ENCODE results near the gene CABS1.

CABS1 gene

GRCh38 chr4:70334681-70335080 is at the start of gene CABS1:
CABS1 (plus strand) TSS chr4:70334981; CDS start chr4:70335040, 59 bp downstream.
- no peak for TF ChIP-seq CTCF (IDR thresholded peaks at IDR 0.05; ENCODE audit: control insufficient read depth, extremely low read depth, insufficient read depth)
- H3K4me3 ChIP-seq (ENCODE audit: low read depth, low read length), result no peak within 1 kb of the TSS
- DNase-seq (ENCODE audit: low read depth), result no peak

- TF ChIP-seq CTCF (IDR thresholded peaks at IDR 0.05; ENCODE audit: control insufficient read depth, extremely low read depth, insufficient read depth), result no peak
- DNase-seq (ENCODE audit: low read depth), result no peak
- no peak overlapping the region for H3K4me3 ChIP-seq (ENCODE audit: low read depth, low read length)
Measured at GRCh38 chr4:70288651-70289050, 46.1 kb upstream of the CABS1 start.

GRCh38 chr4:70291341-70291740 is 43.4 kb upstream of the CABS1 start:
- no peak for TF ChIP-seq CTCF (IDR thresholded peaks at IDR 0.05; ENCODE audit: control insufficient read depth, extremely low read depth, insufficient read depth)
- DNase-seq (ENCODE audit: low read depth), result no peak
- no peak overlapping the region for H3K4me3 ChIP-seq (ENCODE audit: low read depth, low read length)

- no peak overlapping the region for H3K4me3 ChIP-seq (ENCODE audit: low read depth, low read length)
- TF ChIP-seq CTCF (IDR thresholded peaks at IDR 0.05; ENCODE audit: control insufficient read depth, extremely low read depth, insufficient read depth), result no peak
- DNase-seq (ENCODE audit: low read depth), result no peak
Measured at GRCh38 chr4:70297576-70297975, 37.2 kb upstream of the CABS1 start.

- H3K4me3 ChIP-seq (ENCODE audit: low read depth, low read length), result no peak overlapping the region
- no peak for DNase-seq (ENCODE audit: low read depth)
- no peak for TF ChIP-seq CTCF (IDR thresholded peaks at IDR 0.05; ENCODE audit: control insufficient read depth, extremely low read depth, insufficient read depth)
Measured at GRCh38 chr4:70298051-70298450, 36.7 kb upstream of the CABS1 start.

- TF ChIP-seq CTCF (IDR thresholded peaks at IDR 0.05; ENCODE audit: control insufficient read depth, extremely low read depth, insufficient read depth), result no peak
- DNase-seq (ENCODE audit: low read depth), result no peak
- no peak overlapping the region for H3K4me3 ChIP-seq (ENCODE audit: low read depth, low read length)
Measured at GRCh38 chr4:70299643-70300042, 35.1 kb upstream of the CABS1 start.

- H3K4me3 ChIP-seq (ENCODE audit: low read depth, low read length), result no peak overlapping the region
- TF ChIP-seq CTCF (IDR thresholded peaks at IDR 0.05; ENCODE audit: control insufficient read depth, extremely low read depth, insufficient read depth), result no peak
Measured at GRCh38 chr4:70300215-70300614, 34.6 kb upstream of the CABS1 start.

More at GRCh38 chr4:70300215-70300614, 34.6 kb upstream of the CABS1 start:
- no peak for DNase-seq (ENCODE audit: low read depth)

Measured in LNCaP clone FGC (cell line).